ENCODE data around the gene ST3GAL4. TPM values are rescaled to one million over a fixed set of nuclear protein-coding genes. Genes with fewer than 3 reads are reported as not detected.

ST3GAL4 gene
- total and polyA plus RNA-seq, 2 donors (not counting 1 experiment from before 2014, with no cell fraction given): 1.1 to 1.9 TPM

DNA sequence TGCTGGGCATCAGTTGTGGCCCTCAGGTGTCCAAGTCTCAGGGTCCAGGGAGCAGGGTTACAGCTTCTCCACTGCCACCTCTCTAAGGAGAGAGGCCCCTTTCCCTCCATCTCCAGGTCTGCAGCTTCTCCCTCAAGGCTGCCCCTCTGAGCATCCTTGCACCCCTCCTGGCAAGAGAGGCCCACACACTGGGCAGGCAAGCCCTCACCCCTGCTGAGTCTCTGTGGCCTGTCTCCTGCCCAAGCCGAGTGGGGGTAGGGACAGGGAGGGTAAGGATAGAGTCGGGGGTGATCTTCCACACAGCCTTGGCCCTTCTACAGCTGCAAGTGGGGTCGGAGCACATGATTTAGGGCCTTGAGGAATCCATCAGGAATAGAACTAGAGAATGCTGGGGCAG lies 76.6 kb downstream of the ST3GAL4 start:
- Mint-ChIP-seq H3K4me1 (peaks cover 3% of the 10 kb centered on the region), H3K27ac (no peak overlapping the region), H3K27me3 (no peaks in the 10 kb centered on the region), H3K4me3 (no peak overlapping the region), H3K9me3 (ENCODE audit: insufficient read depth) (no peaks in the 10 kb centered on the region)
- H3K9me3 ChIP-seq (ENCODE audit: control extremely low read depth in 1 of 3, control insufficient read depth in 2 of 3, insufficient read depth in 1 of 3, low read length in 2 of 3): no peaks in the 10 kb centered on the region
- no peak overlapping the region for H3K4me2 ChIP-seq (replicated peaks; ENCODE audit: low read depth, low read length, poor library complexity, severe bottlenecking)
- H3K79me2 ChIP-seq (ENCODE audit: control insufficient read depth, insufficient read depth, low read length): no peaks in the 10 kb centered on the region
- no peak for TF ChIP-seq EZH2 (IDR thresholded peaks at IDR 0.05; ENCODE audit: borderline replicate concordance, insufficient read depth, low read depth, low read length, poor library complexity, severe bottlenecking)
- TF ChIP-seq, protein P1, sequence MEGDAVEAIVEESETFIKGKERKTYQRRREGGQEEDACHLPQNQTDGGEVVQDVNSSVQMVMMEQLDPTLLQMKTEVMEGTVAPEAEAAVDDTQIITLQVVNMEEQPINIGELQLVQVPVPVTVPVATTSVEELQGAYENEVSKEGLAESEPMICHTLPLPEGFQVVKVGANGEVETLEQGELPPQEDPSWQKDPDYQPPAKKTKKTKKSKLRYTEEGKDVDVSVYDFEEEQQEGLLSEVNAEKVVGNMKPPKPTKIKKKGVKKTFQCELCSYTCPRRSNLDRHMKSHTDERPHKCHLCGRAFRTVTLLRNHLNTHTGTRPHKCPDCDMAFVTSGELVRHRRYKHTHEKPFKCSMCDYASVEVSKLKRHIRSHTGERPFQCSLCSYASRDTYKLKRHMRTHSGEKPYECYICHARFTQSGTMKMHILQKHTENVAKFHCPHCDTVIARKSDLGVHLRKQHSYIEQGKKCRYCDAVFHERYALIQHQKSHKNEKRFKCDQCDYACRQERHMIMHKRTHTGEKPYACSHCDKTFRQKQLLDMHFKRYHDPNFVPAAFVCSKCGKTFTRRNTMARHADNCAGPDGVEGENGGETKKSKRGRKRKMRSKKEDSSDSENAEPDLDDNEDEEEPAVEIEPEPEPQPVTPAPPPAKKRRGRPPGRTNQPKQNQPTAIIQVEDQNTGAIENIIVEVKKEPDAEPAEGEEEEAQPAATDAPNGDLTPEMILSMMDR (IDR thresholded peaks at IDR 0.05): no peak
- intact Hi-C loops (cut with micrococcal nuclease): no loop called here
- H2AFZ ChIP-seq (ENCODE audit: insufficient read depth, low read depth, low read length, poor library complexity, severe bottlenecking): no peak overlapping the region
- H4K20me1 ChIP-seq (ENCODE audit: control insufficient read depth, insufficient read depth, low read length, poor library complexity, severe bottlenecking): no peaks in the 10 kb centered on the region
- H3K4me1 ChIP-seq (ENCODE audit: control insufficient read depth in 2 of 2, insufficient read depth in 2 of 2, low read length in 2 of 2): peaks cover 0 to 5% of the 10 kb centered on the region in 2 donors
- POLR2A ChIA-PET: no interaction called here
- H3K9ac ChIP-seq (ENCODE audit: low read length): no peak overlapping the region
- H3K4me3 ChIP-seq (ENCODE audit: control extremely low read depth in 1 of 5, extremely low read depth in 1 of 5, insufficient read depth in 1 of 5, low read depth in 2 of 5, low read length in 4 of 5): no peak overlapping the region
- no peak for DNase-seq
- H3K36me3 ChIP-seq (replicated peaks in 1 of 2; ENCODE audit: control extremely low read depth in 1 of 2, control insufficient read depth in 1 of 2, extremely low read depth in 1 of 2, insufficient read depth in 2 of 2, low read length in 1 of 2): no peaks in the 10 kb centered on the region
- CTCF ChIA-PET: interaction anchor here (1.1 kb wide), 1 partner anchor 49 kb away, joined by 3 read pairs; no protein-coding TSS in a partner anchor
- no peak for ATAC-seq (ENCODE audit: low read depth)
- no peak overlapping the region for H3K27ac ChIP-seq (ENCODE audit: low read length in 2 of 2)
- 86% methylated on average over 2 of the region's 3 CpGs for WGBS (ENCODE audit: insufficient coverage)
- no peaks in the 10 kb centered on the region for H3K27me3 ChIP-seq (replicated peaks in 1 of 4; ENCODE audit: control extremely low read depth in 1 of 4, control insufficient read depth in 3 of 4, insufficient read depth in 4 of 4, low read length in 3 of 4)

DNA sequence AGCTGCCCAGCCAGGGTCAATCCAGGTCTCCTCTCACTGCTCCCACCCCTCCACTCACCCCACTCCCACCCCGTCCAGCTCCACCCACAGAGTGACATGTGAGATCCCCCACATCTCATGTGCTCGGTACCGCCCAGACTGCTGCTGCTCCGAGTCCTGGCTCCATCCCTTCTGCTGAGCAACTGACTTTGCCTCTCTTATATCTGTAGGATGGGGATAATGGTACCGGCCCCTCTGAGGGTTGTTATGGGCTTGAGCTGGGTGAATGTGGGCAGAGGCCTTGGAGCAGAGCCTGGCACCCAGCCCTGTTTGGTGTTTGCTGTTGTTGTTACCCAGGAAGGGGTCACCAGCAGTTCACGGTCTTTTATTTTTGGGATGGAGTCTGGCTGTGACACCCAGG lies 77.0 kb downstream of the ST3GAL4 start:
- Mint-ChIP-seq H3K9me3 (ENCODE audit: insufficient read depth) (no peaks in the 10 kb centered on the region), H3K4me3 (no peak overlapping the region), H3K27ac (no peak overlapping the region), H3K4me1 (no peaks in the 10 kb centered on the region), H3K27me3 (no peaks in the 10 kb centered on the region)
- WGBS (ENCODE audit: insufficient coverage): 90% methylated on average over 3 of the region's 6 CpGs
- no peaks in the 10 kb centered on the region for H3K36me3 ChIP-seq (replicated peaks in 1 of 2; ENCODE audit: control extremely low read depth in 1 of 2, control insufficient read depth in 1 of 2, extremely low read depth in 1 of 2, insufficient read depth in 2 of 2, low read length in 1 of 2)
- H3K27me3 ChIP-seq (replicated peaks in 1 of 4; ENCODE audit: control extremely low read depth in 1 of 4, control insufficient read depth in 3 of 4, insufficient read depth in 4 of 4, low read length in 3 of 4): no peaks in the 10 kb centered on the region
- H4K20me1 ChIP-seq (ENCODE audit: control insufficient read depth, insufficient read depth, low read length, poor library complexity, severe bottlenecking): no peaks in the 10 kb centered on the region
- intact Hi-C loops (cut with micrococcal nuclease): no loop called here
- CTCF ChIA-PET: no interaction called here
- H3K4me2 ChIP-seq (replicated peaks; ENCODE audit: low read depth, low read length, poor library complexity, severe bottlenecking): no peak overlapping the region
- H3K79me2 ChIP-seq (ENCODE audit: control insufficient read depth, insufficient read depth, low read length): no peaks in the 10 kb centered on the region
- H3K27ac ChIP-seq (ENCODE audit: low read length in 2 of 2): no peak overlapping the region
- no peak overlapping the region for H3K9ac ChIP-seq (ENCODE audit: low read length)
- POLR2A ChIA-PET: no interaction called here
- no peak for TF ChIP-seq EZH2 (IDR thresholded peaks at IDR 0.05; ENCODE audit: borderline replicate concordance, insufficient read depth, low read depth, low read length, poor library complexity, severe bottlenecking)
- TF ChIP-seq, protein P1 (IDR thresholded peaks at IDR 0.05): no peak
- no peaks in the 10 kb centered on the region for H3K9me3 ChIP-seq (ENCODE audit: control extremely low read depth in 1 of 3, control insufficient read depth in 2 of 3, insufficient read depth in 1 of 3, low read length in 2 of 3)
- H3K4me3 ChIP-seq (ENCODE audit: control extremely low read depth in 1 of 5, extremely low read depth in 1 of 5, insufficient read depth in 1 of 5, low read depth in 2 of 5, low read length in 4 of 5): no peak overlapping the region
- H2AFZ ChIP-seq (ENCODE audit: insufficient read depth, low read depth, low read length, poor library complexity, severe bottlenecking): no peak overlapping the region
- ATAC-seq (ENCODE audit: low read depth) (no peak), DNase-seq (no peak)
- peaks cover 0 to under 1% of the 10 kb centered on the region in 2 donors for H3K4me1 ChIP-seq (ENCODE audit: control insufficient read depth in 2 of 2, insufficient read depth in 2 of 2, low read length in 2 of 2)
